GM23338 (cell line): ENCODE results near the gene SRGN. TPM values are rescaled to one million over a fixed set of nuclear protein-coding genes. Genes with fewer than 3 reads are reported as not detected.

Source experiments
- ATAC-seq: fragments of 200-7000 bp; cut with Tn5 transposase; 3 replicates; pipeline ENCODE4 v1.9.1; 2020
- DNase-seq: peaks from one replicate; pipeline ENCODE4 v3.0.0-alpha.2; 2015; ENCODE audit warnings: low spot score
- H2AFZ ChIP-seq: fragments of 200-600 bp; sonication (generic); 2 replicates; pipeline ENCODE4 v1.8.0; 2016; ENCODE audit warnings: antibody characterized with exemption, mild to moderate bottlenecking, moderate library complexity
- H3F3A ChIP-seq: fragments of 200-600 bp; sonication (generic); replicated peaks from 2 replicates; pipeline ENCODE4 v1.8.0; 2017; ENCODE audit warnings: antibody characterized with exemption, mixed run types, low read depth
- H3K27ac ChIP-seq: fragments of 200-600 bp; sonication (generic); 2 replicates; pipeline ENCODE4 v1.6.1; 2016; ENCODE audit warnings: low read depth
- H3K27me3 ChIP-seq: fragments of 200-600 bp; sonication (generic); 2 replicates; pipeline ENCODE4 v1.8.0; 2016; ENCODE audit warnings: mild to moderate bottlenecking, mixed run types, moderate library complexity; ENCODE audit not compliant: insufficient read depth
- H3K36me3 ChIP-seq: fragments of 200-600 bp; sonication (generic); 2 replicates; pipeline ENCODE4 v1.8.0; 2016; ENCODE audit warnings: mild to moderate bottlenecking; ENCODE audit not compliant: insufficient read depth
- H3K4me1 ChIP-seq: fragments of 200-600 bp; sonication (generic); 2 replicates; pipeline ENCODE4 v1.8.0; 2016; ENCODE audit warnings: mild to moderate bottlenecking, moderate library complexity; ENCODE audit not compliant: insufficient read depth
- H3K4me2 ChIP-seq: fragments of 200-600 bp; sonication (generic); 2 replicates; pipeline ENCODE4 v1.7.1; 2017; ENCODE audit warnings: mixed run types
- H3K4me3 ChIP-seq: fragments of 200-600 bp; sonication (generic); 2 replicates; pipeline ENCODE4 v1.6.1; 2016; ENCODE audit warnings: mixed run types
- H3K79me2 ChIP-seq: fragments of 200-600 bp; sonication (generic); replicated peaks from 2 replicates; pipeline ENCODE4 v1.8.0; 2017; ENCODE audit warnings: mild to moderate bottlenecking; ENCODE audit not compliant: insufficient read depth
- H3K9me2 ChIP-seq: fragments of 200-600 bp; sonication (generic); 2 replicates; pipeline ENCODE4 v1.8.0; 2017; ENCODE audit not compliant: insufficient read depth
- H4K20me1 ChIP-seq: fragments of 200-600 bp; sonication (generic); replicated peaks from 2 replicates; pipeline ENCODE4 v1.8.0; 2017; ENCODE audit warnings: mild to moderate bottlenecking; ENCODE audit not compliant: insufficient read depth
- H3K27ac Mint-ChIP-seq: 2 replicates; pipeline ENCODE4 v1.8.0; 2020; ENCODE audit warnings: inconsistent platforms, mild to moderate bottlenecking, moderate library complexity, mixed read lengths
- H3K27me3 Mint-ChIP-seq: 3 replicates; pipeline ENCODE4 v1.8.0; 2022; ENCODE audit warnings: low read depth, mild to moderate bottlenecking, moderate library complexity, mixed read lengths, inconsistent platforms; ENCODE audit not compliant: insufficient read depth, poor library complexity
- H3K36me3 Mint-ChIP-seq: 3 replicates; pipeline ENCODE4 v1.8.0; 2021; ENCODE audit warnings: low read depth, mild to moderate bottlenecking, inconsistent platforms, moderate library complexity, mixed read lengths
- H3K4me1 Mint-ChIP-seq: 3 replicates; pipeline ENCODE4 v1.8.0; 2020; ENCODE audit warnings: mild to moderate bottlenecking, inconsistent platforms, mixed read lengths
- H3K4me3 Mint-ChIP-seq: 3 replicates; pipeline ENCODE4 v1.8.0; 2021; ENCODE audit warnings: moderate library complexity, mild to moderate bottlenecking, inconsistent platforms, mixed read lengths
- H3K9me3 Mint-ChIP-seq: 3 replicates; pipeline ENCODE4 v1.8.0; 2020; ENCODE audit warnings: moderate library complexity, mild to moderate bottlenecking, inconsistent platforms, mixed read lengths
- CREB1 ChIP-seq: fragments of 250-450 bp; sonication (Bioruptor Pico); IDR thresholded peaks from 2 replicates; pipeline ENCODE4 v1.5.0; 2020; ENCODE audit warnings: low read depth, mild to moderate bottlenecking, moderate library complexity
- ETS1 ChIP-seq: IDR thresholded peaks from 2 replicates; pipeline ENCODE4 v1.6.1; 2016; ENCODE audit warnings: antibody characterized with exemption
- EZH2 ChIP-seq: fragments of 200-600 bp; sonication (generic); IDR thresholded peaks from one replicate; pipeline ENCODE4 v1.8.0; 2017; ENCODE audit warnings: antibody characterized with exemption, mild to moderate bottlenecking, low read depth; ENCODE audit not compliant: unreplicated experiment
- EZH2phosphoT487 ChIP-seq: fragments of 200-600 bp; sonication (generic); IDR thresholded peaks from one replicate; pipeline ENCODE4 v1.8.1; 2018; ENCODE audit warnings: antibody characterized with exemption; ENCODE audit not compliant: unreplicated experiment
- JUNB ChIP-seq: IDR thresholded peaks from one replicate; pipeline ENCODE4 v1.6.1; 2016; ENCODE audit warnings: antibody characterized with exemption; ENCODE audit not compliant: unreplicated experiment
- NANOG ChIP-seq: IDR thresholded peaks from 2 replicates; pipeline ENCODE4 v1.6.1; 2016; ENCODE audit warnings: antibody characterized with exemption, borderline replicate concordance
- POLR2AphosphoS5 ChIP-seq: IDR thresholded peaks from 2 replicates; pipeline ENCODE4 v1.6.1; 2016; ENCODE audit warnings: antibody characterized with exemption, low read depth
- STAT1 ChIP-seq: IDR thresholded peaks from one replicate; pipeline ENCODE4 v1.6.1; 2016; ENCODE audit warnings: antibody characterized with exemption; ENCODE audit not compliant: unreplicated experiment
- ZNF331 ChIP-seq: fragments of 250-450 bp; sonication (Bioruptor Pico); IDR thresholded peaks from 2 replicates; pipeline ENCODE4 v1.5.0; 2020; ENCODE audit warnings: low read depth, mild to moderate bottlenecking, moderate library complexity
- polyA plus RNA-seq: library from polyadenylated mRNA; unstranded; fragments of >200 nt; fragmentation: Nextera tagmentation; extraction: Ambion mirVana; gene quantifications from 2 replicates; pipeline ENCODE4 v1.2.1, GENCODE V29; 2016
- total RNA-seq: library from RNA; depleted of rRNA; stranded (reverse); fragments of >200 nt; shearing (Covaris generic); gene quantifications from 2 replicates; pipeline ENCODE4 v1.2.3, GENCODE V29; 2014
- TF ChIP-seq, protein P1 (sequence below), 2 experiments: fragments of 200-600 bp in 1 of 2; sonication (generic) in 1 of 2; conservative IDR thresholded peaks; 2 replicates each; pipeline versions ENCODE4 v1.5.1 to v1.6.1; 2016 to 2017; ENCODE audit warnings: antibody characterized with exemption in 2 of 2, low read depth in 2 of 2, mild to moderate bottlenecking in 2 of 2, moderate library complexity in 1 of 2
- TF ChIP-seq, protein P2 (sequence below): fragments of 250-450 bp; sonication (Bioruptor Pico); IDR thresholded peaks from 2 replicates; pipeline ENCODE4 v1.5.0; 2020; ENCODE audit warnings: mild to moderate bottlenecking, moderate library complexity
- TF ChIP-seq, protein P3 (sequence below): IDR thresholded peaks from one replicate; pipeline ENCODE4 v1.6.1; 2018; ENCODE audit warnings: antibody characterized with exemption; ENCODE audit not compliant: unreplicated experiment

The SRGN gene
- total and polyA plus RNA-seq, 2 experiments from 2014 or later: not detected

GRCh38 chr10:69073026-69073425 is 14.9 kb upstream of the SRGN start:
- ATAC-seq: no peak

More at GRCh38 chr10:69073026-69073425, 14.9 kb upstream of the SRGN start:
- Histone ChIP-seq H3K4me3 (no peak overlapping the region), H3K27me3 (no peaks in the 10 kb centered on the region), H3K27ac (no peak overlapping the region), H3K9me2 (no peaks in the 10 kb centered on the region), H3K4me2 (no peak overlapping the region), H3K36me3 (no peaks in the 10 kb centered on the region), H4K20me1 (no peaks in the 10 kb centered on the region), H3F3A (no peaks in the 10 kb centered on the region), H3K79me2 (no peaks in the 10 kb centered on the region), H3K4me1 (no peaks in the 10 kb centered on the region), H2AFZ (no peak overlapping the region; the same call in 1 of the 2 replicates)
- H3K27me3 Mint-ChIP-seq: peaks cover 2% of the 10 kb centered on the region
- DNase-seq: no peak
- no peaks in the 10 kb centered on the region for H3K9me3 Mint-ChIP-seq
- H3K27ac Mint-ChIP-seq: no peak overlapping the region
- H3K36me3 Mint-ChIP-seq: no peaks in the 10 kb centered on the region
- no peak overlapping the region for H3K4me3 Mint-ChIP-seq
- peaks cover 11% of the 10 kb centered on the region; the same call in 2 of the 3 replicates for H3K4me1 Mint-ChIP-seq
- no peak for TF ChIP-seq EZH2phosphoT487
- TF ChIP-seq EZH2: no peak
- no peak for TF ChIP-seq STAT1
- TF ChIP-seq ETS1: no peak
- TF ChIP-seq NANOG: no peak
- TF ChIP-seq, protein P1, sequence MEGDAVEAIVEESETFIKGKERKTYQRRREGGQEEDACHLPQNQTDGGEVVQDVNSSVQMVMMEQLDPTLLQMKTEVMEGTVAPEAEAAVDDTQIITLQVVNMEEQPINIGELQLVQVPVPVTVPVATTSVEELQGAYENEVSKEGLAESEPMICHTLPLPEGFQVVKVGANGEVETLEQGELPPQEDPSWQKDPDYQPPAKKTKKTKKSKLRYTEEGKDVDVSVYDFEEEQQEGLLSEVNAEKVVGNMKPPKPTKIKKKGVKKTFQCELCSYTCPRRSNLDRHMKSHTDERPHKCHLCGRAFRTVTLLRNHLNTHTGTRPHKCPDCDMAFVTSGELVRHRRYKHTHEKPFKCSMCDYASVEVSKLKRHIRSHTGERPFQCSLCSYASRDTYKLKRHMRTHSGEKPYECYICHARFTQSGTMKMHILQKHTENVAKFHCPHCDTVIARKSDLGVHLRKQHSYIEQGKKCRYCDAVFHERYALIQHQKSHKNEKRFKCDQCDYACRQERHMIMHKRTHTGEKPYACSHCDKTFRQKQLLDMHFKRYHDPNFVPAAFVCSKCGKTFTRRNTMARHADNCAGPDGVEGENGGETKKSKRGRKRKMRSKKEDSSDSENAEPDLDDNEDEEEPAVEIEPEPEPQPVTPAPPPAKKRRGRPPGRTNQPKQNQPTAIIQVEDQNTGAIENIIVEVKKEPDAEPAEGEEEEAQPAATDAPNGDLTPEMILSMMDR (conservative IDR thresholded peaks at IDR 0.05; ENCODE audit: low read depth in 2 of 2): no peak
- TF ChIP-seq ZNF331 (CRISPR knock-in tag): no peak
- TF ChIP-seq, protein P2, sequence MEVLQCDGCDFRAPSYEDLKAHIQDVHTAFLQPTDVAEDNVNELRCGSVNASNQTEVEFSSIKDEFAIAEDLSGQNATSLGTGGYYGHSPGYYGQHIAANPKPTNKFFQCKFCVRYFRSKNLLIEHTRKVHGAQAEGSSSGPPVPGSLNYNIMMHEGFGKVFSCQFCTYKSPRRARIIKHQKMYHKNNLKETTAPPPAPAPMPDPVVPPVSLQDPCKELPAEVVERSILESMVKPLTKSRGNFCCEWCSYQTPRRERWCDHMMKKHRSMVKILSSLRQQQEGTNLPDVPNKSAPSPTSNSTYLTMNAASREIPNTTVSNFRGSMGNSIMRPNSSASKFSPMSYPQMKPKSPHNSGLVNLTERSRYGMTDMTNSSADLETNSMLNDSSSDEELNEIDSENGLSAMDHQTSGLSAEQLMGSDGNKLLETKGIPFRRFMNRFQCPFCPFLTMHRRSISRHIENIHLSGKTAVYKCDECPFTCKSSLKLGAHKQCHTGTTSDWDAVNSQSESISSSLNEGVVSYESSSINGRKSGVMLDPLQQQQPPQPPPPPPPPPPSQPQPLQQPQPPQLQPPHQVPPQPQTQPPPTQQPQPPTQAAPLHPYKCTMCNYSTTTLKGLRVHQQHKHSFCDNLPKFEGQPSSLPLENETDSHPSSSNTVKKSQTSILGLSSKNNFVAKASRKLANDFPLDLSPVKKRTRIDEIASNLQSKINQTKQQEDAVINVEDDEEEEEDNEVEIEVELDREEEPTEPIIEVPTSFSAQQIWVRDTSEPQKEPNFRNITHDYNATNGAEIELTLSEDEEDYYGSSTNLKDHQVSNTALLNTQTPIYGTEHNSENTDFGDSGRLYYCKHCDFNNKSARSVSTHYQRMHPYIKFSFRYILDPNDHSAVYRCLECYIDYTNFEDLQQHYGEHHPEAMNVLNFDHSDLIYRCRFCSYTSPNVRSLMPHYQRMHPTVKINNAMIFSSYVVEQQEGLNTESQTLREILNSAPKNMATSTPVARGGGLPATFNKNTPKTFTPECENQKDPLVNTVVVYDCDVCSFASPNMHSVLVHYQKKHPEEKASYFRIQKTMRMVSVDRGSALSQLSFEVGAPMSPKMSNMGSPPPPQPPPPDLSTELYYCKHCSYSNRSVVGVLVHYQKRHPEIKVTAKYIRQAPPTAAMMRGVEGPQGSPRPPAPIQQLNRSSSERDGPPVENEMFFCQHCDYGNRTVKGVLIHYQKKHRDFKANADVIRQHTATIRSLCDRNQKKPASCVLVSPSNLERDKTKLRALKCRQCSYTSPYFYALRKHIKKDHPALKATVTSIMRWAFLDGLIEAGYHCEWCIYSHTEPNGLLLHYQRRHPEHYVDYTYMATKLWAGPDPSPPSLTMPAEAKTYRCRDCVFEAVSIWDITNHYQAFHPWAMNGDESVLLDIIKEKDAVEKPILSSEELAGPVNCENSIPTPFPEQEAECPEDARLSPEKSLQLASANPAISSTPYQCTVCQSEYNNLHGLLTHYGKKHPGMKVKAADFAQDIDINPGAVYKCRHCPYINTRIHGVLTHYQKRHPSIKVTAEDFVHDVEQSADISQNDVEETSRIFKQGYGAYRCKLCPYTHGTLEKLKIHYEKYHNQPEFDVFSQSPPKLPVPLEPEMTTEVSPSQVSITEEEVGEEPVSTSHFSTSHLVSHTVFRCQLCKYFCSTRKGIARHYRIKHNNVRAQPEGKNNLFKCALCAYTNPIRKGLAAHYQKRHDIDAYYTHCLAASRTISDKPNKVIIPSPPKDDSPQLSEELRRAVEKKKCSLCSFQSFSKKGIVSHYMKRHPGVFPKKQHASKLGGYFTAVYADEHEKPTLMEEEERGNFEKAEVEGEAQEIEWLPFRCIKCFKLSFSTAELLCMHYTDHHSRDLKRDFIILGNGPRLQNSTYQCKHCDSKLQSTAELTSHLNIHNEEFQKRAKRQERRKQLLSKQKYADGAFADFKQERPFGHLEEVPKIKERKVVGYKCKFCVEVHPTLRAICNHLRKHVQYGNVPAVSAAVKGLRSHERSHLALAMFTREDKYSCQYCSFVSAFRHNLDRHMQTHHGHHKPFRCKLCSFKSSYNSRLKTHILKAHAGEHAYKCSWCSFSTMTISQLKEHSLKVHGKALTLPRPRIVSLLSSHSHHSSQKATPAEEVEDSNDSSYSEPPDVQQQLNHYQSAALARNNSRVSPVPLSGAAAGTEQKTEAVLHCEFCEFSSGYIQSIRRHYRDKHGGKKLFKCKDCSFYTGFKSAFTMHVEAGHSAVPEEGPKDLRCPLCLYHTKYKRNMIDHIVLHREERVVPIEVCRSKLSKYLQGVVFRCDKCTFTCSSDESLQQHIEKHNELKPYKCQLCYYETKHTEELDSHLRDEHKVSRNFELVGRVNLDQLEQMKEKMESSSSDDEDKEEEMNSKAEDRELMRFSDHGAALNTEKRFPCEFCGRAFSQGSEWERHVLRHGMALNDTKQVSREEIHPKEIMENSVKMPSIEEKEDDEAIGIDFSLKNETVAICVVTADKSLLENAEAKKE: no peak
- TF ChIP-seq POLR2AphosphoS5: no peak
- TF ChIP-seq JUNB: no peak
- TF ChIP-seq CREB1 (CRISPR knock-in tag): no peak
- TF ChIP-seq, protein P3, sequence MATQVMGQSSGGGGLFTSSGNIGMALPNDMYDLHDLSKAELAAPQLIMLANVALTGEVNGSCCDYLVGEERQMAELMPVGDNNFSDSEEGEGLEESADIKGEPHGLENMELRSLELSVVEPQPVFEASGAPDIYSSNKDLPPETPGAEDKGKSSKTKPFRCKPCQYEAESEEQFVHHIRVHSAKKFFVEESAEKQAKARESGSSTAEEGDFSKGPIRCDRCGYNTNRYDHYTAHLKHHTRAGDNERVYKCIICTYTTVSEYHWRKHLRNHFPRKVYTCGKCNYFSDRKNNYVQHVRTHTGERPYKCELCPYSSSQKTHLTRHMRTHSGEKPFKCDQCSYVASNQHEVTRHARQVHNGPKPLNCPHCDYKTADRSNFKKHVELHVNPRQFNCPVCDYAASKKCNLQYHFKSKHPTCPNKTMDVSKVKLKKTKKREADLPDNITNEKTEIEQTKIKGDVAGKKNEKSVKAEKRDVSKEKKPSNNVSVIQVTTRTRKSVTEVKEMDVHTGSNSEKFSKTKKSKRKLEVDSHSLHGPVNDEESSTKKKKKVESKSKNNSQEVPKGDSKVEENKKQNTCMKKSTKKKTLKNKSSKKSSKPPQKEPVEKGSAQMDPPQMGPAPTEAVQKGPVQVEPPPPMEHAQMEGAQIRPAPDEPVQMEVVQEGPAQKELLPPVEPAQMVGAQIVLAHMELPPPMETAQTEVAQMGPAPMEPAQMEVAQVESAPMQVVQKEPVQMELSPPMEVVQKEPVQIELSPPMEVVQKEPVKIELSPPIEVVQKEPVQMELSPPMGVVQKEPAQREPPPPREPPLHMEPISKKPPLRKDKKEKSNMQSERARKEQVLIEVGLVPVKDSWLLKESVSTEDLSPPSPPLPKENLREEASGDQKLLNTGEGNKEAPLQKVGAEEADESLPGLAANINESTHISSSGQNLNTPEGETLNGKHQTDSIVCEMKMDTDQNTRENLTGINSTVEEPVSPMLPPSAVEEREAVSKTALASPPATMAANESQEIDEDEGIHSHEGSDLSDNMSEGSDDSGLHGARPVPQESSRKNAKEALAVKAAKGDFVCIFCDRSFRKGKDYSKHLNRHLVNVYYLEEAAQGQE: no peak
